HepG2 (cell line): ENCODE data around the gene ANKLE1. TPM values are rescaled to one million over a fixed set of nuclear protein-coding genes. Genes with fewer than 3 reads are reported as not detected.

Experiments used
- ARNTL ChIP-seq: sonication (generic); formaldehyde crosslinking; IDR thresholded peaks from 2 replicates; pipeline ENCODE4 v1.4.0; 2020; ENCODE audit warnings: mild to moderate bottlenecking, missing genetic modification reagents
- ATF7-NPFF ChIP-seq: sonication (generic); formaldehyde crosslinking; IDR thresholded peaks from 2 replicates; pipeline ENCODE4 v1.8.1; 2023; ENCODE audit warnings: mild to moderate bottlenecking, low read depth, missing genetic modification reagents, moderate library complexity
- HNRNPL ChIP-seq: fragments of 200-400 bp; formaldehyde crosslinking; IDR thresholded peaks from 2 replicates; pipeline ENCODE4 v1.6.1; 2017; ENCODE audit warnings: mild to moderate bottlenecking, low read depth, low read length
- IKZF4 ChIP-seq: sonication (generic); formaldehyde crosslinking; IDR thresholded peaks from 2 replicates; pipeline ENCODE4 v1.5.1; 2020; ENCODE audit warnings: borderline replicate concordance, mild to moderate bottlenecking, low read depth, missing genetic modification reagents; ENCODE audit errors: not compliant biosample characterization
- MAZ ChIP-seq, 2 experiments: sonication (generic) in 1 of 2; formaldehyde crosslinking in 1 of 2; IDR thresholded peaks; 2 replicates each; pipeline versions ENCODE4 v1.5.0 to v1.6.1; 2012 to 2020; ENCODE audit warnings: low read depth in 2 of 2, mild to moderate bottlenecking in 2 of 2, borderline replicate concordance in 1 of 2, improper control_type of control experiment in 1 of 2, low read length in 1 of 2, missing genetic modification reagents in 1 of 2, moderate library complexity in 1 of 2
- MTERF4 ChIP-seq: sonication (generic); formaldehyde crosslinking; IDR thresholded peaks from 2 replicates; pipeline ENCODE4 v1.8.0; 2023; ENCODE audit warnings: mild to moderate bottlenecking, missing genetic modification reagents
- NR2C2 ChIP-seq: sonication (generic); formaldehyde crosslinking; IDR thresholded peaks from 2 replicates; pipeline ENCODE4 v1.4.0; 2020; ENCODE audit warnings: missing genetic modification reagents, mild to moderate bottlenecking, moderate library complexity, borderline replicate concordance
- PLRG1 ChIP-seq: fragments of 450-650 bp; conservative IDR thresholded peaks from 2 replicates; pipeline ENCODE4 v1.6.1; 2016
- PTBP1 ChIP-seq: fragments of 200-400 bp; formaldehyde crosslinking; IDR thresholded peaks from 2 replicates; pipeline ENCODE4 v1.6.1; 2018; ENCODE audit warnings: low read length, low read depth; ENCODE audit not compliant: poor library complexity, severe bottlenecking
- SMYD3 ChIP-seq: sonication (generic); formaldehyde crosslinking; IDR thresholded peaks from 2 replicates; pipeline ENCODE4 v1.8.1; 2023; ENCODE audit warnings: mild to moderate bottlenecking, missing genetic modification reagents
- ZNF292 ChIP-seq: sonication (generic); formaldehyde crosslinking; IDR thresholded peaks from 2 replicates; pipeline ENCODE4 v1.8.1; 2022; ENCODE audit warnings: mild to moderate bottlenecking, low read depth, missing genetic modification reagents, borderline replicate concordance
- ZNF33B ChIP-seq: sonication (generic); formaldehyde crosslinking; IDR thresholded peaks from 2 replicates; pipeline ENCODE4 v1.5.1; 2020; ENCODE audit warnings: mild to moderate bottlenecking, missing genetic modification reagents
- ZNF816 ChIP-seq: sonication (generic); formaldehyde crosslinking; IDR thresholded peaks from 2 replicates; pipeline ENCODE4 v1.8.0; 2022; ENCODE audit warnings: missing genetic modification reagents, mild to moderate bottlenecking, borderline replicate concordance
- polyA plus RNA-seq, 8 experiments: library from polyadenylated mRNA; depleted of rRNA in 3 of 8; stranded (reverse) in 7 of 8; unstranded in 1 of 8; fragments of >200 nt; fragmentation: Illumina TruSeq in 4 of 8; extraction: Trizol in 4 of 8; gene quantifications; 2 replicates each; pipeline versions ENCODE4 v1.2.1 to v1.2.3, GENCODE V29; 2011 to 2016; ENCODE audit warnings: low read depth in 4 of 8, missing spikeins in 1 of 8, mixed read lengths in 1 of 8; ENCODE audit not compliant: insufficient read depth in 1 of 8
- total RNA-seq, 5 experiments: library from RNA; depleted of rRNA; stranded (reverse); fragments of >200 nt; fragmentation: Illumina TruSeq; extraction: Trizol; gene quantifications; 2 replicates each; pipeline ENCODE4 v1.2.3, GENCODE V29; 2016; ENCODE audit warnings: low read depth in 1 of 5
- TF ChIP-seq, protein P1 (sequence below): sonication (generic); formaldehyde crosslinking; IDR thresholded peaks from 2 replicates; pipeline ENCODE4 v1.4.0; 2020; ENCODE audit warnings: low read depth, mild to moderate bottlenecking, missing genetic modification reagents
- TF ChIP-seq, protein P2 (sequence below): sonication (generic); IDR thresholded peaks from 2 replicates; pipeline ENCODE4 v1.6.1; 2016; ENCODE audit warnings: low read depth, borderline replicate concordance
- TF ChIP-seq, protein P3 (sequence below): sonication (generic); formaldehyde crosslinking; IDR thresholded peaks from 2 replicates; pipeline ENCODE4 v1.4.0; 2020; ENCODE audit warnings: mild to moderate bottlenecking, missing genetic modification reagents

Gene ANKLE1
- total and polyA plus RNA-seq, 2 of the 13 experiments (the other 11 are each of a cell fraction or from before 2014, with no cell fraction given), result 0.69 to 1.5 TPM

GRCh38 chr19:17309198-17309964 is 27.7 kb downstream of the ANKLE1 start, which contains the start of gene DDA1 (continued):
- TF ChIP-seq, protein P1, sequence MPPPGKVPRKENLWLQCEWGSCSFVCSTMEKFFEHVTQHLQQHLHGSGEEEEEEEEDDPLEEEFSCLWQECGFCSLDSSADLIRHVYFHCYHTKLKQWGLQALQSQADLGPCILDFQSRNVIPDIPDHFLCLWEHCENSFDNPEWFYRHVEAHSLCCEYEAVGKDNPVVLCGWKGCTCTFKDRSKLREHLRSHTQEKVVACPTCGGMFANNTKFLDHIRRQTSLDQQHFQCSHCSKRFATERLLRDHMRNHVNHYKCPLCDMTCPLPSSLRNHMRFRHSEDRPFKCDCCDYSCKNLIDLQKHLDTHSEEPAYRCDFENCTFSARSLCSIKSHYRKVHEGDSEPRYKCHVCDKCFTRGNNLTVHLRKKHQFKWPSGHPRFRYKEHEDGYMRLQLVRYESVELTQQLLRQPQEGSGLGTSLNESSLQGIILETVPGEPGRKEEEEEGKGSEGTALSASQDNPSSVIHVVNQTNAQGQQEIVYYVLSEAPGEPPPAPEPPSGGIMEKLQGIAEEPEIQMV (CRISPR knock-in tag), result peak; percentile 100
- TF ChIP-seq MAZ (IDR thresholded peaks at IDR 0.05; ENCODE audit: borderline replicate concordance, low read depth, low read length) (no peak; the same call in 1 of the 2 replicates), MAZ (CRISPR knock-in tag; IDR thresholded peaks at IDR 0.05; ENCODE audit: low read depth) (peak; percentile 62; the same call in 1 of the 2 replicates), ARNTL (CRISPR knock-in tag) (peak; percentile 30; the same call in 1 of the 2 replicates), HNRNPL (no peak), ZNF816 (CRISPR knock-in tag) (no peak), ZNF33B (CRISPR knock-in tag) (peak; percentile 63; the same call in 1 of the 2 replicates), PTBP1 (no peak), ZNF292 (CRISPR knock-in tag) (no peak), PLRG1 (no peak), SMYD3 (no peak), NR2C2 (peak; percentile 99), MTERF4 (CRISPR knock-in tag) (peak; percentile 62; the same call in 1 of the 2 replicates), ATF7-NPFF (CRISPR knock-in tag) (no peak), IKZF4 (no peak)
- TF ChIP-seq, protein P2, sequence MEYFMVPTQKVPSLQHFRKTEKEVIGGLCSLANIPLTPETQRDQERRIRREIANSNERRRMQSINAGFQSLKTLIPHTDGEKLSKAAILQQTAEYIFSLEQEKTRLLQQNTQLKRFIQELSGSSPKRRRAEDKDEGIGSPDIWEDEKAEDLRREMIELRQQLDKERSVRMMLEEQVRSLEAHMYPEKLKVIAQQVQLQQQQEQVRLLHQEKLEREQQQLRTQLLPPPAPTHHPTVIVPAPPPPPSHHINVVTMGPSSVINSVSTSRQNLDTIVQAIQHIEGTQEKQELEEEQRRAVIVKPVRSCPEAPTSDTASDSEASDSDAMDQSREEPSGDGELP, result no peak
- TF ChIP-seq, protein P3, sequence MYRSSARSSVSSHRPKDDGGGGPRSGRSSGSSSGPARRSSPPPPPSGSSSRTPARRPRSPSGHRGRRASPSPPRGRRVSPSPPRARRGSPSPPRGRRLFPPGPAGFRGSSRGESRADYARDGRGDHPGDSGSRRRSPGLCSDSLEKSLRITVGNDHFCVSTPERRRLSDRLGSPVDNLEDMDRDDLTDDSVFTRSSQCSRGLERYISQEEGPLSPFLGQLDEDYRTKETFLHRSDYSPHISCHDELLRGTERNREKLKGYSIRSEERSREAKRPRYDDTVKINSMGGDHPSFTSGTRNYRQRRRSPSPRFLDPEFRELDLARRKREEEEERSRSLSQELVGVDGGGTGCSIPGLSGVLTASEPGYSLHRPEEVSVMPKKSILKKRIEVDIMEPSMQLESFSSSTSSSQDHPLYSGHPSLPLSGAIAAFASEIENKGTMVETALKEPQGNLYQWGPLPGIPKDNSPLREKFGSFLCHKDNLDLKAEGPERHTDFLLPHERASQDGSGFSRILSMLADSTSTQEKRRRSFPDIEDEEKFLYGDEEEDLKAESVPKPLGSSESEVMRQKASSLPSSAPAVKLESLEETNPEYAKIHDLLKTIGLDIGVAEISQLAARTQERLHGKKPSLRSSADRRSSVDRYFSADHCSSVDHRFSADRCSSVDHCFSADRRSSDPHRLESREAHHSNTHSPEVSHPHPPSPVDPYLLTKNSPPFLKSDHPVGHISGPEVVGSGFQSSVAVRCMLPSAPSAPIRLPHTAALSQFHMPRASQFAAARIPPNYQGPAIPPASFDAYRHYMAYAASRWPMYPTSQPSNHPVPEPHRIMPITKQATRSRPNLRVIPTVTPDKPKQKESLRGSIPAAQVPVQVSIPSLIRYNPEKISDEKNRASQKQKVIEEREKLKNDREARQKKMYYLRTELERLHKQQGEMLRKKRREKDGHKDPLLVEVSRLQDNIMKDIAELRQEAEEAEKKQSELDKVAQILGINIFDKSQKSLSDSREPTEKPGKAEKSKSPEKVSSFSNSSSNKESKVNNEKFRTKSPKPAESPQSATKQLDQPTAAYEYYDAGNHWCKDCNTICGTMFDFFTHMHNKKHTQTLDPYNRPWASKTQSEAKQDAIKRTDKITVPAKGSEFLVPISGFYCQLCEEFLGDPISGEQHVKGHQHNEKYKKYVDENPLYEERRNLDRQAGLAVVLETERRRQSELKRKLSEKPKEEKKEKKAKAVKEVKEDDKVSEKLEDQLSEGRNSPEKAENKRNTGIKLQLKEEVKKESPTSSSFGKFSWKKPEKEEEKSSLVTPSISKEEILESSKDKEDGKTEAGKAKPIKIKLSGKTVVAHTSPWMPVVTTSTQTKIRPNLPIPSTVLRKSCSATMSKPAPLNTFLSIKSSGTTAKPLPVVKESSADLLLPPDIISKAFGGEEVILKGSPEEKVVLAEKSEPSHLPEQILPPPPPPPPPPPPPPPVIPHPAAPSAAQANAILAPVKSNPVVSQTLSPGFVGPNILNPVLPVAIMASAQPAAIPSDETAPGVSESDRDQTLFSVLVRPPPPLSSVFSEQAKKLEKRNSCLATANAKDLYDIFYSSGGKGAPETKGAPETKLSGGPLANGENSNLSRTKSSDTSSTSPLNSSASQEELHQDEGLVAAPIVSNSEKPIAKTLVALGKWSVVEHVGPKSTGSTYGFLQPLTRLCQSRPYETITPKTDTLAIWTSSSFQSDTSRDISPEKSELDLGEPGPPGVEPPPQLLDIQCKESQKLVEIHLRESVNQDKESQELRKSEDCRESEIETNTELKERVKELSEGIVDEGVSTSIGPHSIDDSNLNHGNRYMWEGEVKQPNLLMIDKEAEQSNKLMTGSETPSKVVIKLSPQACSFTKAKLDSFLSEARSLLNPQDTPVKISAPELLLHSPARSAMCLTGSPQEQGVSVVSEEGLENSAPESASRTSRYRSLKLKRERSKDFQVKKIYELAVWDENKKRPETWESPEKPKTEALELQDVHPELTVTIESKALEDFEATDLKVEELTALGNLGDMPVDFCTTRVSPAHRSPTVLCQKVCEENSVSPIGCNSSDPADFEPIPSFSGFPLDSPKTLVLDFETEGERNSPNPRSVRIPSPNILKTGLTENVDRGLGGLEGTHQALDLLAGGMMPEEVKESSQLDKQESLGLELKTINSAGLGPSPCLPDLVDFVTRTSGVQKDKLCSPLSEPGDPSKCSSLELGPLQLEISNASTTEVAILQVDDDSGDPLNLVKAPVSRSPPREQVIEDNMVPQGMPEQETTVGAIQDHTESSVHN (CRISPR knock-in tag), result no peak
